SK-N-SH (cell line): ENCODE measurements around the gene ADTRP. TPM values are rescaled to one million over a fixed set of nuclear protein-coding genes. Genes with fewer than 3 reads are reported as not detected.

Experiments
- CTCF ChIA-PET: fragments of 300-600, 350-600 bp; formaldehyde crosslinking; extraction: SDS; loops from one replicate; lab custom pipeline; 2021; lab: Yijun Ruan, JAX
- POLR2A ChIA-PET: fragments of 350-600 bp; sonication (Branson Sonifier 250); formaldehyde crosslinking; extraction: SDS; loops from one replicate; lab custom pipeline; 2020; ENCODE audit warnings: antibody characterized with exemption, inconsistent platforms; lab: Yijun Ruan, JAX
- DNase-seq: peaks from one replicate; pipeline ENCODE4 v3.0.0; 2012
- H2AFZ ChIP-seq: fragments of 200-600 bp; sonication (generic); 2 replicates; pipeline ENCODE4 v1.8.1; 2016; ENCODE audit warnings: antibody characterized with exemption, mild to moderate bottlenecking, low read depth
- H3F3A ChIP-seq: fragments of 200-600 bp; sonication (generic); replicated peaks from 2 replicates; pipeline ENCODE3; 2016; ENCODE audit warnings: antibody characterized with exemption, mild to moderate bottlenecking; ENCODE audit not compliant: insufficient read depth
- H3K27ac ChIP-seq, 2 experiments: fragments of 200-500 bp in 1 of 2; fragments of 200-600 bp in 1 of 2; sonication (Bioruptor generic) in 1 of 2; sonication (generic), shearing (Covaris generic) in 1 of 2; 2 replicates each; pipeline versions ENCODE4 v1.5.1 to v1.6.1; 2014 to 2016; ENCODE audit warnings: low read depth in 2 of 2, inconsistent platforms in 1 of 2, low read length in 1 of 2, mild to moderate bottlenecking in 1 of 2, mixed read lengths in 1 of 2
- H3K27me3 ChIP-seq: fragments of 200-600 bp; sonication (generic), shearing (Covaris generic); 2 replicates; pipeline ENCODE4 v1.6.1; 2016; ENCODE audit warnings: mixed run types; ENCODE audit not compliant: insufficient read depth
- H3K36me3 ChIP-seq, 2 experiments: fragments of 200-500 bp in 1 of 2; fragments of 200-600 bp in 1 of 2; sonication (Bioruptor generic) in 1 of 2; sonication (generic) in 1 of 2; replicated peaks in 1 of 2; 2 replicates each; pipeline versions ENCODE3 to v1.5.1; 2014 to 2016; ENCODE audit warnings: low read length in 1 of 2, mild to moderate bottlenecking in 1 of 2; ENCODE audit not compliant: insufficient read depth in 2 of 2, control insufficient read depth in 1 of 2
- H3K4me1 ChIP-seq, 2 experiments: fragments of 200-500 bp in 1 of 2; fragments of 200-600 bp in 1 of 2; sonication (Bioruptor generic) in 1 of 2; sonication (generic), shearing (Covaris generic) in 1 of 2; 2 replicates each; pipeline versions ENCODE4 v1.5.1 to v1.6.1; 2014 to 2016; ENCODE audit warnings: low read depth in 1 of 2, low read length in 1 of 2, mixed run types in 1 of 2; ENCODE audit not compliant: insufficient read depth in 2 of 2, control insufficient read depth in 1 of 2
- H3K4me2 ChIP-seq: fragments of 200-600 bp; sonication (generic), shearing (Covaris generic); 2 replicates; pipeline ENCODE4 v1.6.1; 2017; ENCODE audit warnings: mixed run types
- H3K4me3 ChIP-seq, 2 experiments: fragments of 200-500 bp in 1 of 2; fragments of 200-600 bp in 1 of 2; sonication (Bioruptor generic) in 1 of 2; sonication (generic), shearing (Covaris generic) in 1 of 2; 2 replicates each; pipeline versions ENCODE4 v1.5.1 to v1.8.1; 2014 to 2016; ENCODE audit warnings: low read depth in 2 of 2, inconsistent platforms in 1 of 2, low read length in 1 of 2, mild to moderate bottlenecking in 1 of 2, mixed read lengths in 1 of 2, moderate library complexity in 1 of 2
- H3K79me2 ChIP-seq: fragments of 200-600 bp; sonication (generic); 2 replicates; pipeline ENCODE4 v1.8.1; 2017; ENCODE audit warnings: mild to moderate bottlenecking; ENCODE audit not compliant: insufficient read depth
- H3K9ac ChIP-seq: fragments of 200-600 bp; sonication (generic); 2 replicates; pipeline ENCODE4 v1.6.1; 2017; ENCODE audit warnings: mixed run types
- H3K9me2 ChIP-seq: fragments of 200-600 bp; sonication (generic); 2 replicates; pipeline ENCODE4 v1.6.1; 2017; ENCODE audit warnings: mixed run types
- H3K9me3 ChIP-seq: fragments of 200-600 bp; sonication (generic); 2 replicates; pipeline ENCODE4 v1.6.1; 2017; ENCODE audit warnings: mixed run types, mild to moderate bottlenecking, moderate library complexity
- H4K20me1 ChIP-seq: fragments of 200-600 bp; sonication (generic); 2 replicates; pipeline ENCODE4 v1.6.1; 2017; ENCODE audit warnings: mild to moderate bottlenecking, mixed run types; ENCODE audit not compliant: insufficient read depth
- CHD2 ChIP-seq: fragments of 150-350 bp; IDR thresholded peaks from 2 replicates; pipeline ENCODE4 v1.6.1; 2018; ENCODE audit warnings: low read length; ENCODE audit not compliant: partially characterized antibody
- ELF1 ChIP-seq: IDR thresholded peaks from 2 replicates; pipeline ENCODE4 v1.4.0; 2012
- EZH2phosphoT487 ChIP-seq: fragments of 200-600 bp; sonication (generic); IDR thresholded peaks from 2 replicates; pipeline ENCODE4 v1.6.1; 2017; ENCODE audit warnings: low read depth, mixed run types, mild to moderate bottlenecking, antibody characterized with exemption, moderate library complexity, borderline replicate concordance
- FOSL2 ChIP-seq: IDR thresholded peaks from 2 replicates; pipeline ENCODE4 v1.4.0; 2012; ENCODE audit warnings: low read depth, mild to moderate bottlenecking, moderate library complexity, borderline replicate concordance
- FOXM1 ChIP-seq: IDR thresholded peaks from 2 replicates; pipeline ENCODE4 v1.4.0; 2012; ENCODE audit warnings: low read depth, mild to moderate bottlenecking
- MXI1 ChIP-seq: IDR thresholded peaks from 2 replicates; pipeline ENCODE4 v1.6.1; 2012; ENCODE audit warnings: mild to moderate bottlenecking, low read depth, low read length, improper control_type of control experiment
- NRF1 ChIP-seq: IDR thresholded peaks from 2 replicates; pipeline ENCODE4 v1.6.1; 2012; ENCODE audit warnings: low read depth, mild to moderate bottlenecking, low read length
- POLR2AphosphoS5 ChIP-seq: IDR thresholded peaks from 2 replicates; pipeline ENCODE4 v1.6.1; 2012; ENCODE audit warnings: low read depth, low read length
- RFX5 ChIP-seq: IDR thresholded peaks from 2 replicates; pipeline ENCODE4 v1.6.1; 2012; ENCODE audit warnings: mild to moderate bottlenecking, improper control_type of control experiment, low read length
- SIN3A ChIP-seq: IDR thresholded peaks from 2 replicates; pipeline ENCODE4 v1.6.1; 2012; ENCODE audit warnings: low read depth, mild to moderate bottlenecking, low read length, moderate library complexity, borderline replicate concordance
- TCF12 ChIP-seq: IDR thresholded peaks from 2 replicates; pipeline ENCODE4 v1.4.0; 2012
- USF1 ChIP-seq: IDR thresholded peaks from 2 replicates; pipeline ENCODE4 v1.4.0; 2012; ENCODE audit warnings: low read depth, borderline replicate concordance
- WGBS: methylation state at CpG from one replicate; pipeline ENCODE4 v1.1.6; 2017; ENCODE audit warnings: low lambda C conversion rate; 5-methylcytosine and 5-hydroxymethylcytosine counted together
- polyA plus RNA-seq, 3 experiments: library from polyadenylated mRNA; depleted of rRNA; stranded (reverse); fragments of >200 nt; gene quantifications; 2 replicates each; pipeline ENCODE4 v1.2.3, GENCODE V29; 2012

The ADTRP gene
- polyA plus RNA-seq, 1 of the 3 experiments (the other 2 are of a cell fraction): 0.84 TPM

- CTCF ChIA-PET: interaction anchor here (2.2 kb wide), 1 partner anchor 13 kb away, joined by 5 read pairs; no protein-coding TSS in a partner anchor
- Histone ChIP-seq H3K4me3 (no peak overlapping the region), H3F3A (no peaks in the 10 kb centered on the region), H3K9me3 (no peaks in the 10 kb centered on the region), H3K9me2 (no peaks in the 10 kb centered on the region), H3K27me3 (no peaks in the 10 kb centered on the region), H3K27ac (no peak overlapping the region), H3K79me2 (no peaks in the 10 kb centered on the region), H3K9ac (no peak overlapping the region), H3K4me2 (no peak overlapping the region), H3K36me3 (no peaks in the 10 kb centered on the region), H4K20me1 (no peaks in the 10 kb centered on the region), H2AFZ (no peak overlapping the region), H3K4me1 (peaks cover 0 to 9% of the 10 kb centered on the region in 2 experiments; a peak in 1 of 4 replicates)
- POLR2A ChIA-PET: no interaction called here
- no peak for DNase-seq
- 29% methylated on average over 6 of the region's 6 CpGs for WGBS
- TF ChIP-seq SIN3A (no peak), TCF12 (no peak), CHD2 (no peak), FOSL2 (no peak), POLR2AphosphoS5 (no peak), USF1 (no peak), FOXM1 (no peak), EZH2phosphoT487 (no peak), MXI1 (no peak), RFX5 (no peak), ELF1 (no peak), NRF1 (no peak)
Measured at GRCh38 chr6:11714116-11714797, 64.3 kb downstream of the ADTRP start.

GRCh38 chr6:11712760-11713159 lies 65.8 kb downstream of the ADTRP start:
- no peak overlapping the region for H3K4me2 ChIP-seq

More at GRCh38 chr6:11712760-11713159, 65.8 kb downstream of the ADTRP start:
- Histone ChIP-seq H3K9me3 (no peaks in the 10 kb centered on the region), H3K9ac (no peak overlapping the region), H3K27me3 (no peaks in the 10 kb centered on the region), H2AFZ (no peak overlapping the region), H3F3A (no peaks in the 10 kb centered on the region), H3K79me2 (no peaks in the 10 kb centered on the region), H3K9me2 (no peaks in the 10 kb centered on the region)
- no peak for DNase-seq
- no peak for TF ChIP-seq USF1
- TF ChIP-seq, all 33 proteins: peak for 0
- POLR2A ChIA-PET: no interaction called here
- Histone ChIP-seq H3K4me3 (no peak overlapping the region), H3K36me3 (no peaks in the 10 kb centered on the region), H3K4me1 (peaks cover 0 to 9% of the 10 kb centered on the region in 2 experiments; a peak in 1 of 4 replicates), H4K20me1 (no peaks in the 10 kb centered on the region), H3K27ac (no peak overlapping the region)
- CTCF ChIA-PET: interaction anchor here (0.7 to 0.9 kb wide), 2 partner anchors 19 to 521 kb away, joined by 3 read pairs; no protein-coding TSS in a partner anchor
- WGBS: 91% methylated on average over 6 of the region's 6 CpGs
